A549 (cell line): ENCODE measurements around the gene UNCX. TPM values are rescaled to one million over a fixed set of nuclear protein-coding genes. Genes with fewer than 3 reads are reported as not detected.

Source experiments
- ATAC-seq, 2 experiments: fragments of 200-7000 bp in 1 of 2; fragments of >200 bp in 1 of 2; cut with Nextera tagmentation in 1 of 2; cut with Tn5 transposase in 1 of 2; 3 replicates each; pipeline versions ENCODE4 v1.8.0 to v1.9.1; 2018 to 2020; ENCODE audit warnings: mild to moderate bottlenecking in 1 of 2, moderate library complexity in 1 of 2
- CTCF ChIA-PET: fragments of 300-600 bp; sonication (Branson Sonifier 250); formaldehyde crosslinking; extraction: SDS; loops from one replicate; lab custom pipeline; 2021; ENCODE audit warnings: antibody characterized with exemption, inconsistent platforms; lab: Yijun Ruan, JAX
- POLR2A ChIA-PET: fragments of 350-600 bp; formaldehyde crosslinking; extraction: SDS; loops from one replicate; lab custom pipeline; 2021; ENCODE audit warnings: antibody characterized with exemption, inconsistent platforms; lab: Yijun Ruan, JAX
- DNase-seq, 2 experiments: peaks; one replicate each; pipeline versions ENCODE4 v3.0.0 to v3.0.0-alpha.2; 2011 to 2016; ENCODE audit warnings: low read depth in 1 of 2, low spot score in 1 of 2
- FAIRE-seq: peaks from 2 replicates; lab custom pipeline; 2011; peaks lifted over from hg19 to GRCh38; lab: Jason Lieb, UNC
- H3K27ac ChIP-seq, 2 experiments: fragments of >200 bp; sonication (Bioruptor Twin); formaldehyde crosslinking; 3 replicates each; pipeline ENCODE4 v1.5.1; 2016 to 2017
- H3K4me1 ChIP-seq: fragments of >200 bp; sonication (Bioruptor Twin); formaldehyde crosslinking; 3 replicates; pipeline ENCODE4 v1.6.1; 2016
- H3K4me2 ChIP-seq: fragments of >200 bp; sonication (Bioruptor Twin); formaldehyde crosslinking; 3 replicates; pipeline ENCODE4 v1.6.1; 2016
- H3K4me3 ChIP-seq: fragments of >200 bp; sonication (Bioruptor Twin); formaldehyde crosslinking; 3 replicates; pipeline ENCODE4 v1.5.1; 2016
- H3K9me3 ChIP-seq: fragments of >200 bp; sonication (Bioruptor Twin); formaldehyde crosslinking; 3 replicates; pipeline ENCODE4 v1.6.1; 2016
- CBX8 ChIP-seq: fragments of 200-600 bp; sonication (generic); IDR thresholded peaks from 2 replicates; pipeline ENCODE4 v1.6.1; 2016
- CHD2 ChIP-seq: fragments of 150-350 bp; IDR thresholded peaks from 2 replicates; pipeline ENCODE4 v1.6.1; 2014; ENCODE audit warnings: low read length; ENCODE audit not compliant: partially characterized antibody
- E2F6 ChIP-seq: IDR thresholded peaks from 2 replicates; pipeline ENCODE4 v1.6.1; 2012; ENCODE audit warnings: low read depth, borderline replicate concordance
- EHMT2 ChIP-seq: fragments of 200-600 bp; sonication (generic); IDR thresholded peaks from 2 replicates; pipeline ENCODE4 v1.6.1; 2016; ENCODE audit warnings: antibody characterized with exemption, low read depth, mild to moderate bottlenecking, moderate library complexity
- ELK1 ChIP-seq: fragments of 150-350 bp; IDR thresholded peaks from 2 replicates; pipeline ENCODE4 v1.6.1; 2014; ENCODE audit warnings: low read depth, mild to moderate bottlenecking, low read length
- FOSB ChIP-seq: fragments of 250-450 bp; sonication (Bioruptor Pico); IDR thresholded peaks from 2 replicates; pipeline ENCODE4 v1.5.0; 2020; ENCODE audit warnings: mild to moderate bottlenecking, moderate library complexity
- GATA3 ChIP-seq: IDR thresholded peaks from 2 replicates; pipeline ENCODE4 v1.6.1; 2012; ENCODE audit warnings: borderline replicate concordance
- HOXB13 ChIP-seq: fragments of 250-450 bp; sonication (Bioruptor Pico); IDR thresholded peaks from 2 replicates; pipeline ENCODE4 v1.5.0; 2020; ENCODE audit warnings: low read depth, mild to moderate bottlenecking, moderate library complexity
- JUN ChIP-seq, 2 experiments: fragments of >200 bp; sonication (Bioruptor Twin); formaldehyde crosslinking; IDR thresholded peaks; 2 replicates in 1 of 2; 3 replicates in 1 of 2; pipeline ENCODE4 v1.6.1; 2016 to 2017
- JUNB ChIP-seq: fragments of >200 bp; sonication (Bioruptor Twin); formaldehyde crosslinking; IDR thresholded peaks from 2 replicates; pipeline ENCODE4 v1.6.1; 2016
- MAZ ChIP-seq: fragments of 150-350 bp; IDR thresholded peaks from 2 replicates; pipeline ENCODE4 v1.6.1; 2014; ENCODE audit warnings: antibody characterized with exemption, low read depth, low read length, borderline replicate concordance
- MYC ChIP-seq: IDR thresholded peaks from 2 replicates; pipeline ENCODE4 v1.6.1; 2012; ENCODE audit warnings: mild to moderate bottlenecking, inconsistent platforms, low read length, improper control_type of control experiment, borderline replicate concordance
- POLR2A ChIP-seq: IDR thresholded peaks from 2 replicates; pipeline ENCODE4 v1.6.1; 2012; ENCODE audit warnings: mild to moderate bottlenecking, low read length
- RAD21 ChIP-seq, 2 experiments: fragments of >200 bp in 1 of 2; sonication (Bioruptor Twin) in 1 of 2; formaldehyde crosslinking in 1 of 2; IDR thresholded peaks in 1 of 2; conservative IDR thresholded peaks in 1 of 2; 2 replicates in 1 of 2; 3 replicates in 1 of 2; pipeline ENCODE4 v1.6.1; 2012 to 2018; ENCODE audit warnings: inconsistent platforms in 1 of 2
- RARB ChIP-seq: fragments of 250-450 bp; sonication (Bioruptor Pico); IDR thresholded peaks from 2 replicates; pipeline ENCODE4 v1.8.0; 2021; ENCODE audit warnings: mild to moderate bottlenecking, moderate library complexity
- TFCP2L1 ChIP-seq: fragments of 250-450 bp; sonication (Bioruptor Pico); IDR thresholded peaks from 2 replicates; pipeline ENCODE4 v1.5.0; 2021; ENCODE audit warnings: mild to moderate bottlenecking
- WGBS: methylation state at CpG from one replicate; pipeline ENCODE4 v1.1.6; 2017; ENCODE audit errors: missing lambda C conversion rate; 5-methylcytosine and 5-hydroxymethylcytosine counted together
- polyA plus RNA-seq, 4 experiments: library from polyadenylated mRNA; depleted of rRNA in 3 of 4; stranded (reverse); fragments of >200 nt; fragmentation: RNase III in 1 of 4; extraction: RNeasy Plus Mini Kit Qiagen cat#74134 plus additional on column Dnase treatment in 1 of 4; gene quantifications; 2 replicates in 3 of 4; 3 replicates in 1 of 4; pipeline ENCODE4 v1.2.3, GENCODE V29; 2011 to 2017
- TF ChIP-seq, protein P1 (sequence below): fragments of >200 bp; sonication (Bioruptor Twin); formaldehyde crosslinking; IDR thresholded peaks from 2 replicates; pipeline ENCODE4 v1.6.1; 2016

The UNCX gene
- polyA plus RNA-seq, 2 of the 4 experiments (the other 2 are of a cell fraction), result not detected

DNA sequence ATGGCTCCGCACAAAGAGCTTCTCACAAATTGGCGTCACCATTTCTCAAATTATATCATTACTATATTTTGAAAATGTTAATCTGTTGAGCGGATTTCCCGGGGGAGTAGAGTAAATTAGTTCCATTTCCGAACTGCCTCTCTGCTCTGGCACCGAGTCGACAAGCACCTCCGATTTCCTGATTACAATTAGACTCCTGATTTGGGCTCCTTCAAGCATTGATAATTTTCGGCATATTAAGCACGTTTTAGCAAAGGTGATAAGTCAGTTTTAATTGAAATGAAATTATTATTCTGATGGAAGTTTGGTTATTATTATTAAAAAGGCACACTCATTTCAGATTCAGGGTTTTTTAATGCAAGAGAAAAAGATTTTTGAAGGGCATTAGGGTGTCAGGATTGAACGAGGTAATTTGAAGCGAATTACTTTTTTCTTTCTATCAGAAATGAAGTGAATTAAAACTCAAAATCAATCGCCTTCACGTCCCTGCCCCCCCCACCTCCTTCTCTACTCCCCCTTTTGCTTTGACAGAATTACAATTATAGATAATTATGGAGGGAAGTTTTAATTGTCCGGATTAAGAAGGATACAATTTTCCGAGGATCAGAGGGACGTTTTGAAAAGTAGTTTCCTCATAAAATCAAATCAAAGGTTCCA lies 4.0 kb upstream of the UNCX start (continued):
- TF ChIP-seq HOXB13, result no peak

DNA sequence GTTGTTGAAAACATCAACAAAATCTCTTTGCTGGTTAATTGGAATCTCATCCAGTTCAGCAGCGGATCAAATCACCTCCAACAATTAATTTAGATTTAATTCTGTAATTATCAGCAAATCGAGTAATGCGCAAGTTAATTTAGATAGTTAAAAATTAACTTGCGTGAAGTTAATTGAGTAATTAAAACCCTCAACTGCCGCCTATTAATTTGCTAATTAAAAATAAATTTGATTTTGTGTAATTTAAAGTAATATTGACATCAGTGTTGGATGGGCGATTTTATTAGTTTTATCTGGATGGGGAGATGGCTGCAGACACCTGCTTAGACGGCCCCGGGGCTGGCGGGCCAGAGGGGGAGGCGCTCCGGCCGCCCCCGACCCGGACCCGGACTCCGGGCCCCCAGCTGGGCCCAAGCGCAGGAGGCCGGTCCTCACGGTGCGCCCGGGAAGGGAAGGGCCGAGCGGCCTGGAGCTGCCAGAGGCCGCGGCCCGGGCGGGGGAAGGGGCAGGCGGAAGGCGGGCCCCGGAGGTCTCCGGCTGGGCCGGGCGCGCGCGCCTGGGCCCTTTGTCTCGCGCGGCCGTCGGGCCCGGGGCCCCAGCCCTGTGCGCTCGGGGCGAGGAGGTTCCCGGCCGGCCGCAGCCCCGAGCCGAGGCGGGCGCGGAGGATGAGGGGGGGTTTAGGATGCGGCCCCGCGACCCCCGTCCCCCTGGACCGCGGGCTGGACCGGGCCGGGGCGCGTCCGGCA lies 3.3 kb upstream of the UNCX start:
- DNase-seq (no peak), FAIRE-seq (no peak), ATAC-seq (no peak)
- H3K4me1 ChIP-seq, result peaks cover 19% of the 10 kb centered on the region
- no peak overlapping the region for H3K27ac ChIP-seq
- CTCF ChIA-PET, result interaction anchor here (1.7 kb wide), 1 partner anchor 184 kb away, joined by 6 read pairs; no protein-coding TSS in a partner anchor
- H3K9me3 ChIP-seq, result no peaks in the 10 kb centered on the region
- POLR2A ChIA-PET, result no interaction called here
- TF ChIP-seq E2F6, result no peak
- TF ChIP-seq EHMT2, result no peak
- TF ChIP-seq TFCP2L1, result no peak
- TF ChIP-seq CBX8, result no peak
- no peak for TF ChIP-seq JUN (IDR thresholded peaks at IDR 0.05)
- no peak for TF ChIP-seq GATA3
- TF ChIP-seq ELK1, result no peak
- no peak for TF ChIP-seq RARB (CRISPR knock-in tag)
- no peak for TF ChIP-seq JUNB
- TF ChIP-seq CHD2, result no peak
- TF ChIP-seq MAZ, result no peak
- TF ChIP-seq RAD21 (conservative IDR thresholded peaks at IDR 0.05 in 1 of 2, IDR thresholded peaks at IDR 0.05 in 1 of 2), result no peak
- no peak for TF ChIP-seq MYC
- H3K4me2 ChIP-seq, result no peak overlapping the region
- H3K4me3 ChIP-seq, result no peak overlapping the region
- 78% methylated on average over 30 of the region's 64 CpGs for WGBS

DNA sequence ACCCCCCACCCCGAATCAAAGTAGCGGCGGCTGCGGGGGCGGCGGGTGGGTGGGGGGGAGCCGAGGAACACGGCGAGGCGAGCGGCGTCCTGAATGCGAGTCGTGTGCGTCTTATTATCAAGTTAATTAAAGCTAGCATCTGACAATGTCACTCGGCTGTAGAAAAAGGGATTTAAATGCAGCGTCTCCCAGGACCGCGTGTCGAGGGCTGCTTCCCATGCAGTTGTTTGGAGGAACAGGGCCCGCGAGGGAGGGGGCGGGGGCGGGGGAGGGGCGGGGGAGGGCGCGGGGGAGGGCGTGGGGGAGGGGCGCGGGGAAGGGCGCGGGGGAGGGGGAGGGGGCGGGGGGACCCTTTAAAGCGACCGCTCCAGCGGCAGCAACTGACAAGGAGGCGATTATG lies 2.7 kb upstream of the UNCX start:
- ChIA-PET POLR2A (no interaction called here), CTCF (interaction anchor here (1.4 to 1.7 kb wide), 2 partner anchors 183 to 202 kb away, joined by 3 to 6 read pairs; no protein-coding TSS in a partner anchor)
- 44% methylated on average over 7 of the region's 37 CpGs for WGBS

More for the DNA sequence above, 2.7 kb upstream of the UNCX start:
- ATAC-seq, result no peak
- H3K4me3 ChIP-seq, result no peak overlapping the region
- no peak for DNase-seq
- FAIRE-seq, result no peak
- peaks cover 19% of the 10 kb centered on the region for H3K4me1 ChIP-seq
- H3K27ac ChIP-seq, result no peak overlapping the region
- no peak overlapping the region for H3K4me2 ChIP-seq
- TF ChIP-seq CHD2 (no peak), FOSB (CRISPR knock-in tag) (no peak), ELK1 (no peak), POLR2A (no peak)
- TF ChIP-seq, protein P1, sequence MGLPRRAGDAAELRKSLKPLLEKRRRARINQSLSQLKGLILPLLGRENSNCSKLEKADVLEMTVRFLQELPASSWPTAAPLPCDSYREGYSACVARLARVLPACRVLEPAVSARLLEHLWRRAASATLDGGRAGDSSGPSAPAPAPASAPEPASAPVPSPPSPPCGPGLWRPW, result no peak
- TF ChIP-seq, all 56 proteins: peak for 0
- no peaks in the 10 kb centered on the region for H3K9me3 ChIP-seq
